Measurements from ENCODE around the gene SIRPA. TPM values are rescaled to one million over a fixed set of nuclear protein-coding genes. Genes with fewer than 3 reads are reported as not detected.

Gene SIRPA
- polyA plus RNA-seq, 1 donor (not counting 4 experiments of a cell fraction or from before 2014, with no cell fraction given), result 23.7 TPM

GRCh38 chr20:1968964-1969363 lies 73.8 kb downstream of the SIRPA start:
- peaks cover 15% of the 10 kb centered on the region for H3K27me3 ChIP-seq (ENCODE audit: control insufficient read depth, extremely low read depth, insufficient read depth, low read length)
- H3K4me3 ChIP-seq (ENCODE audit: control insufficient read depth in 2 of 3, extremely low read depth in 1 of 3, insufficient read depth in 2 of 3, low read depth in 1 of 3, low read length in 3 of 3), result no peak overlapping the region
- H3K9me1 ChIP-seq (ENCODE audit: control insufficient read depth, extremely low read depth, insufficient read depth, low read length), result no peaks in the 10 kb centered on the region
- DNase-seq (ENCODE audit: low read depth, low spot score) (no peak), FAIRE-seq (no peak)
- H2AFZ ChIP-seq (ENCODE audit: control insufficient read depth, low read length), result no peak overlapping the region
- TF ChIP-seq EZH2 (IDR thresholded peaks at IDR 0.05; ENCODE audit: low read length) (no peak), CTCF (optimal IDR thresholded peaks at IDR 0.05 in 1 of 3, IDR thresholded peaks at IDR 0.05 in 1 of 3, conservative IDR thresholded peaks at IDR 0.05 in 1 of 3; ENCODE audit: extremely low read depth in 1 of 3, insufficient read depth in 2 of 3, low read length in 3 of 3) (no peak)
- no peak overlapping the region for H3K27ac ChIP-seq (ENCODE audit: control insufficient read depth, insufficient read depth, low read length)
- dilution Hi-C loops (cut with MboI; ENCODE audit: extremely low pct_ligation_motif_present, low sequenced_read_pairs), result no loop called here
- no peaks in the 10 kb centered on the region for H3K9me3 ChIP-seq (ENCODE audit: control insufficient read depth, low read depth, low read length)
- H3K79me2 ChIP-seq (ENCODE audit: control insufficient read depth, insufficient read depth, low read length), result no peaks in the 10 kb centered on the region
- H3K36me3 ChIP-seq (ENCODE audit: control insufficient read depth in 2 of 2, extremely low read depth in 1 of 2, insufficient read depth in 2 of 2, low read length in 2 of 2), result no peaks in the 10 kb centered on the region
- no peak overlapping the region for H3K9ac ChIP-seq (ENCODE audit: control insufficient read depth, extremely low read depth, insufficient read depth, low read length)
- H3K4me1 ChIP-seq (ENCODE audit: control insufficient read depth, extremely low read depth, insufficient read depth, low read length), result peaks cover 5% of the 10 kb centered on the region
- no peak overlapping the region for H3K4me2 ChIP-seq (ENCODE audit: control insufficient read depth, extremely low read depth, insufficient read depth, low read depth, low read length)
- no peaks in the 10 kb centered on the region for H4K20me1 ChIP-seq (ENCODE audit: control insufficient read depth, extremely low read depth, insufficient read depth, low read length)

- Histone ChIP-seq H3K9me1 (ENCODE audit: control insufficient read depth, extremely low read depth, insufficient read depth, low read length) (no peaks in the 10 kb centered on the region), H3K4me3 (ENCODE audit: control insufficient read depth in 2 of 3, extremely low read depth in 1 of 3, insufficient read depth in 2 of 3, low read depth in 1 of 3, low read length in 3 of 3) (no peak overlapping the region), H3K9me3 (ENCODE audit: control insufficient read depth, low read depth, low read length) (no peaks in the 10 kb centered on the region), H3K36me3 (ENCODE audit: control insufficient read depth in 2 of 2, extremely low read depth in 1 of 2, insufficient read depth in 2 of 2, low read length in 2 of 2) (no peaks in the 10 kb centered on the region), H4K20me1 (ENCODE audit: control insufficient read depth, extremely low read depth, insufficient read depth, low read length) (no peaks in the 10 kb centered on the region), H3K4me2 (ENCODE audit: control insufficient read depth, extremely low read depth, insufficient read depth, low read depth, low read length) (no peak overlapping the region), H3K27ac (ENCODE audit: control insufficient read depth, insufficient read depth, low read length) (no peak overlapping the region), H3K9ac (ENCODE audit: control insufficient read depth, extremely low read depth, insufficient read depth, low read length) (no peak overlapping the region), H2AFZ (ENCODE audit: control insufficient read depth, low read length) (no peak overlapping the region), H3K27me3 (ENCODE audit: control insufficient read depth, extremely low read depth, insufficient read depth, low read length) (peaks cover 13% of the 10 kb centered on the region), H3K4me1 (ENCODE audit: control insufficient read depth, extremely low read depth, insufficient read depth, low read length) (no peaks in the 10 kb centered on the region), H3K79me2 (ENCODE audit: control insufficient read depth, insufficient read depth, low read length) (no peaks in the 10 kb centered on the region)
- dilution Hi-C loops (cut with MboI; ENCODE audit: extremely low pct_ligation_motif_present, low sequenced_read_pairs), result no loop called here
- FAIRE-seq (no peak), DNase-seq (ENCODE audit: low read depth, low spot score) (no peak)
- TF ChIP-seq CTCF (optimal IDR thresholded peaks at IDR 0.05 in 1 of 3, IDR thresholded peaks at IDR 0.05 in 1 of 3, conservative IDR thresholded peaks at IDR 0.05 in 1 of 3; ENCODE audit: extremely low read depth in 1 of 3, insufficient read depth in 2 of 3, low read length in 3 of 3), result no peak
- TF ChIP-seq EZH2 (IDR thresholded peaks at IDR 0.05; ENCODE audit: low read length), result no peak
Observed at GRCh38 chr20:1971893-1972586, 76.8 kb downstream of the SIRPA start.
